ENCODE measurements around the gene C1S. TPM values are rescaled to one million over a fixed set of nuclear protein-coding genes. Genes with fewer than 3 reads are reported as not detected.

C1S gene
- total and polyA plus RNA-seq, 8 donors, result 111 to 326 (median 124) TPM

DNA sequence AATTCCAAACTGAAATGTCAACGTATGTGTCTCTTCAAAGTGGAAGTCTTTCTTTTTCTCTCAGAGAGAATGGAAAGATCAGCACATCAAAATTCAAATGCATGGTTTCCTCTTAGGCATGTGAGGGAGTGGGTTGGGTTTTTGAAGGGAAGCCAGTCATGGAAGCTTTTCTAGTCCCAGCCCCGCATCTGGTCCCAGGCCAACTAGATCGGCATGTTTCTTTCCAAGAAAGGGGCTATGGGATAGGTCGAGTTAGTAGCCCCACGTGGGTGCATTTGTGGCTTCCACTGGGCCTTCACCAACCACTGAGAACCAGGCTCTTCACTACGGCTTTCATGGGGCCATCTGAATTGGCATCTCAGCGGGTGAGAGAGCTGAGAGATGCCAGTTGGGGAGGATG lies 6.6 kb downstream of the C1S start:
- Histone ChIP-seq H3K27me3 (no peaks in the 10 kb centered on the region), H3K27ac (no peak overlapping the region), H3K4me3 (no peak overlapping the region), H3K4me1 (peaks cover 0 to 4% of the 10 kb centered on the region in 2 donors), H3K36me3 (peaks cover 0 to 27% of the 10 kb centered on the region in 2 donors), H3K9me3 (no peaks in the 10 kb centered on the region)
- no peak for DNase-seq
- no peak for ATAC-seq
- TF ChIP-seq, protein P1, sequence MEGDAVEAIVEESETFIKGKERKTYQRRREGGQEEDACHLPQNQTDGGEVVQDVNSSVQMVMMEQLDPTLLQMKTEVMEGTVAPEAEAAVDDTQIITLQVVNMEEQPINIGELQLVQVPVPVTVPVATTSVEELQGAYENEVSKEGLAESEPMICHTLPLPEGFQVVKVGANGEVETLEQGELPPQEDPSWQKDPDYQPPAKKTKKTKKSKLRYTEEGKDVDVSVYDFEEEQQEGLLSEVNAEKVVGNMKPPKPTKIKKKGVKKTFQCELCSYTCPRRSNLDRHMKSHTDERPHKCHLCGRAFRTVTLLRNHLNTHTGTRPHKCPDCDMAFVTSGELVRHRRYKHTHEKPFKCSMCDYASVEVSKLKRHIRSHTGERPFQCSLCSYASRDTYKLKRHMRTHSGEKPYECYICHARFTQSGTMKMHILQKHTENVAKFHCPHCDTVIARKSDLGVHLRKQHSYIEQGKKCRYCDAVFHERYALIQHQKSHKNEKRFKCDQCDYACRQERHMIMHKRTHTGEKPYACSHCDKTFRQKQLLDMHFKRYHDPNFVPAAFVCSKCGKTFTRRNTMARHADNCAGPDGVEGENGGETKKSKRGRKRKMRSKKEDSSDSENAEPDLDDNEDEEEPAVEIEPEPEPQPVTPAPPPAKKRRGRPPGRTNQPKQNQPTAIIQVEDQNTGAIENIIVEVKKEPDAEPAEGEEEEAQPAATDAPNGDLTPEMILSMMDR (IDR thresholded peaks at IDR 0.05), result no peak
- intact Hi-C loops (cut with DNase I), result no loop called here

DNA sequence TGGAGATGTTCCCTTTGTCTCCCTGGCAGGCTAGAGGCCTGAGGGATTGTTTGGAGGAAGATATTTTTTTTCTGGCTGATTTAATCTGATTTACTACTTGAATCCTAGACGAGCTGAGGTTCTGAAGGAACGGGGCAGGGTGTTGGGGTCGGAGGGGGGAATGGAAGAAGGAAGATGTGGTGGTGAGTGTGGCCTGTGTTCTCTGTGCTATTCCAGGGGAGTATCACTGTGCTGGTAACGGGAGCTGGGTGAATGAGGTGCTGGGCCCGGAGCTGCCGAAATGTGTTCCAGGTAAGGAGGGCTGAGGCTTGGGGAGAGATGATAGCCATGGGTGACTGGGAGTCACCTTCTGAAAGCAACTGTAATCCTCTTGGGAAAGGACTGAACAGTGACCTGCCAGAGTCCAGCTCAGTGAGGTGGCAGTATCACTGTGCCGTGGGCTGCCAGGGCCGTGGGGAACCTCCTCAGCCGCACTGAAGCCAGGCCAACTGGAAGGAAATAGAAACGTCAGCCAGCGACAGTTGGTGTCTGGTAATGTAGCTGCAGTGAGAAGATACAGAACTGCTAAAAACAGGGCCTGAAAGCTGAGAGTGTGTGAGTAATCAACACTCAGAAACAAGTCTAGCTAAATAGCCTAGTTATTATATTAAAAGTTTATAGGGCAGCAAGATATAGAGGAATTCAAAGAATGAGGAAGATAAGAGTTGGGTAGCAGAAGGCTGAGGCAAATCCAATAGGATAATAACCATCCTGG lies 7.9 kb downstream of the C1S start:
- Histone ChIP-seq H3K27me3 (no peaks in the 10 kb centered on the region), H3K36me3 (peaks cover 0 to 27% of the 10 kb centered on the region in 2 donors), H3K4me1 (peaks cover 0 to 4% of the 10 kb centered on the region in 2 donors), H3K27ac (no peak overlapping the region), H3K9me3 (no peaks in the 10 kb centered on the region), H3K4me3 (no peak overlapping the region)
- peak; percentile 70 for ATAC-seq
- intact Hi-C loops (cut with DNase I), result no loop called here
- DNase-seq, result no peak
- TF ChIP-seq, protein P1 (IDR thresholded peaks at IDR 0.05), result no peak

DNA sequence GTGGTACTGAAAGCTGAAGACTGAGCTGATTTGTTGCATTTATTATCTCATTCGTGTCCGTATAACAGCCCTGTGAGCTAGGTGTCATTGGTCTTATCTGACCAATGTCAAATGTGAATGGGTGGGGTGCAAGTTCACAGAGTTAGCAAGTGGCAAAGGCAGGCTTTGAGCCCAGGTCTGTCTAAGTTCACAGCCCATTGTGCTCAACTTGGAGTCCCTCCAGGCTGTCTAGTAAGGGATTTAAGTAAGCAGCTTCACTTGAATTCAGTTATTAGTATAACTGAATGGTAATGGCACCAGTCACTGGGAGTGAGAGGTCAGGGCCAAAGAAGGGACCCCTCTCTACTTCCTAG lies 8.5 kb downstream of the C1S start:
- no peak overlapping the region for H3K27ac ChIP-seq

DNA sequence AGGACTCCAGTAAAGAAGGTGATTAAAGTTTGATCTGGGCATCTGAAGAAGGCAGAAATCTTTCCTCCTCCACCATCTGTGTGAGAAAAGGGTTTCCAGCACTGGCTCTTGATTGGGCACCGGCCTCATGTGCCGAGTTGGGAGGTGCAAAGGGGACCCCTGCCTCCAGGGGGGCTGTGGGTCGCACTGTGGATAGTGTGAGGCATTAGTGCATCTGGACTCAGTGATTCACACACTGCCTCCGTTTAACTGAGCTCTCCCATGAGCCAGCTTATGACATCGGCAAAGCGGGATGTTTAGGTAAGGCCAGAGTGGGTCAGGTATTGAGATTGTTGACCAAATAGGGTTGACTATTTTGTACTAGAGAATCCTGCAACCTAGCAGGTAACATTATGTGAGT lies 8.9 kb downstream of the C1S start:
- intact Hi-C loops (cut with DNase I), result no loop called here
- DNase-seq (no peak), ATAC-seq (no peak)
- Histone ChIP-seq H3K9me3 (no peaks in the 10 kb centered on the region), H3K36me3 (peaks cover 0 to 27% of the 10 kb centered on the region in 2 donors), H3K27ac (no peak overlapping the region), H3K4me1 (peaks cover 0 to 4% of the 10 kb centered on the region in 2 donors), H3K27me3 (no peaks in the 10 kb centered on the region), H3K4me3 (no peak overlapping the region)
- TF ChIP-seq, protein P1 (IDR thresholded peaks at IDR 0.05), result no peak

More for the DNA sequence above, 8.5 kb downstream of the C1S start:
- peaks cover 0 to 27% of the 10 kb centered on the region in 2 donors for H3K36me3 ChIP-seq
- H3K4me3 ChIP-seq, result no peak overlapping the region
- no peaks in the 10 kb centered on the region for H3K9me3 ChIP-seq
- intact Hi-C loops (cut with DNase I), result no loop called here
- TF ChIP-seq, protein P1 (IDR thresholded peaks at IDR 0.05), result no peak
- no peaks in the 10 kb centered on the region for H3K27me3 ChIP-seq
- H3K4me1 ChIP-seq, result peaks cover 0 to 4% of the 10 kb centered on the region in 2 donors
- ATAC-seq (peak; percentile 12), DNase-seq (no peak)

DNA sequence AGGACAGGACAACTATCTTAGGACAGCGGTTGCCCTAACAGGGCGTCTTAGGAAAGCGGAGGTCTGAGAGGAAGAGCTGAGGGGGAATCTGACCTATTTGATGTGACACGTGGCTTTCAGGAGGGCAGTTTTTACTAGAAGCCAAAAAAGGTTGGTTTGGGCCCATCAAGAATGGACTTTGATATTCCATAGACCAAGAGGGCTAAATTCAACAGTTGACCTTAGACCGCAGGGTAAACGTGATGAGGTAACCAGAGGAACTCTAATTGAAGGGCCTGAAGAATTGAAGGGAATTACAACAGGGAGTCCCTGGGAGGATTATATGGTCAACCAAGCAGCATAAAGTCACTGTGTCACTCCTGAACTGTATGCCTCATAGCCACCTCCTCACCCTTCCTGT lies 11.5 kb downstream of the C1S start:
- no peak for DNase-seq
- Histone ChIP-seq H3K4me3 (no peak overlapping the region), H3K27ac (no peak overlapping the region), H3K27me3 (no peaks in the 10 kb centered on the region), H3K4me1 (peaks cover 0 to 4% of the 10 kb centered on the region in 2 donors), H3K9me3 (no peaks in the 10 kb centered on the region), H3K36me3 (peaks cover 0 to 16% of the 10 kb centered on the region in 2 donors)
- TF ChIP-seq, protein P1 (IDR thresholded peaks at IDR 0.05), result no peak
- no peak for ATAC-seq
- intact Hi-C loops (cut with DNase I), result no loop called here
